Measurements from ENCODE around the gene WFDC5.

- TF ChIP-seq POLR2AphosphoS5 (IDR thresholded peaks at IDR 0.05; ENCODE audit: low read depth), result no peak
- TF ChIP-seq CTCF (conservative IDR thresholded peaks at IDR 0.05; ENCODE audit: low read depth in 2 of 2), result no peak
- no peak for TF ChIP-seq EZH2 (IDR thresholded peaks at IDR 0.05; ENCODE audit: low read depth, unreplicated experiment)
- no peak for TF ChIP-seq REST (IDR thresholded peaks at IDR 0.05; ENCODE audit: unreplicated experiment)
- TF ChIP-seq CREB1 (CRISPR knock-in tag; IDR thresholded peaks at IDR 0.05; ENCODE audit: low read depth), result no peak
- TF ChIP-seq ETS1 (IDR thresholded peaks at IDR 0.05), result no peak
These were observed 4.7 kb upstream of the WFDC5 start for GRCh38 chr20:45119556-45120266.
